Measurements from ENCODE around the gene RASSF5.
A peak's percentile ranks its signal among the peaks of the same experiment; 100 is the strongest.

RASSF5 gene

GRCh38 chr1:206569556-206569955 is 62.2 kb downstream of the RASSF5 start:
- Histone ChIP-seq H3K27me3 (ENCODE audit: insufficient read depth, low read length, poor library complexity) (no peaks in the 10 kb centered on the region), H3K9ac (ENCODE audit: low read depth, low read length) (no peak overlapping the region), H2AFZ (ENCODE audit: low read depth, low read length) (no peak overlapping the region), H3K4me1 (ENCODE audit: insufficient read depth, low read length) (peaks cover 39% of the 10 kb centered on the region), H3K4me2 (ENCODE audit: insufficient read depth, low read length) (no peak overlapping the region), H3K36me3 (ENCODE audit: insufficient read depth, low read length) (peaks cover 89% of the 10 kb centered on the region), H3K9me3 (ENCODE audit: insufficient read depth, low read length, severe bottlenecking) (no peaks in the 10 kb centered on the region), H4K20me1 (ENCODE audit: insufficient read depth, low read length) (peaks cover 66% of the 10 kb centered on the region), H3K27ac (ENCODE audit: low read length) (no peak overlapping the region), H3K79me2 (ENCODE audit: insufficient read depth, low read length) (peaks cover 100% of the 10 kb centered on the region), H3K4me3 (ENCODE audit: low read depth in 1 of 2, low read length in 2 of 2) (no peak overlapping the region)
- DNase-seq (no peak), ATAC-seq (ENCODE audit: insufficient read depth, low read depth) (no peak)
- no peak for TF ChIP-seq EZH2 (IDR thresholded peaks at IDR 0.05; ENCODE audit: borderline replicate concordance, low read depth, low read length, severe bottlenecking)
- no peak for TF ChIP-seq CTCF (IDR thresholded peaks at IDR 0.05; ENCODE audit: borderline replicate concordance, extremely low read depth, low read length, poor library complexity, severe bottlenecking)

DNA sequence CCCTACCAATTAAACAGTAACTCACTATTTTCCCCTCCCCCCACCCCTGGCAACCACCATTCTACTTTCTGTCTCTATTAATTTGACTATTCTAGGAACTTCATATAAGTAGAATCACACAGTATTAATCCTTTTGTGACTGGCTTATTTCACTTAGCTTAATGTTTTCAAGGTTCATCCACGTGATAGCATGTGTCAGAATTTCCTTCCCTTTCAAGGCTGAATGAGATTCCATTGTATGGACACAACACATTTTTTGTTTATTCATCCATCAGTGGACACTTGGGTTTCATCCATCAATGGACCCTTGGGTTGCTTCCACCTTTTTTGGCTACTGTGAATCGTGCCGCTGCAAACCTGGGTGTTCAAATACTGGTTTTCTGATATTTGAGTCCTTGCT is 63.2 kb downstream of the RASSF5 start:
- H3K4me3 ChIP-seq (ENCODE audit: low read depth in 1 of 2, low read length in 2 of 2), result no peak overlapping the region
- H2AFZ ChIP-seq (ENCODE audit: low read depth, low read length), result no peak overlapping the region
- H3K27ac ChIP-seq (ENCODE audit: low read length), result no peak overlapping the region
- H3K9ac ChIP-seq (ENCODE audit: low read depth, low read length), result no peak overlapping the region
- TF ChIP-seq EZH2 (IDR thresholded peaks at IDR 0.05; ENCODE audit: borderline replicate concordance, low read depth, low read length, severe bottlenecking) (no peak), CTCF (IDR thresholded peaks at IDR 0.05; ENCODE audit: borderline replicate concordance, extremely low read depth, low read length, poor library complexity, severe bottlenecking) (no peak)
- H3K36me3 ChIP-seq (ENCODE audit: insufficient read depth, low read length), result peaks cover 80% of the 10 kb centered on the region
- H3K27me3 ChIP-seq (ENCODE audit: insufficient read depth, low read length, poor library complexity), result no peaks in the 10 kb centered on the region
- peaks cover 98% of the 10 kb centered on the region for H3K79me2 ChIP-seq (ENCODE audit: insufficient read depth, low read length)
- H3K4me1 ChIP-seq (ENCODE audit: insufficient read depth, low read length), result peaks cover 39% of the 10 kb centered on the region
- H3K9me3 ChIP-seq (ENCODE audit: insufficient read depth, low read length, severe bottlenecking), result no peaks in the 10 kb centered on the region
- H3K4me2 ChIP-seq (ENCODE audit: insufficient read depth, low read length), result no peak overlapping the region
- no peak for DNase-seq
- no peak for ATAC-seq (ENCODE audit: insufficient read depth, low read depth)
- H4K20me1 ChIP-seq (ENCODE audit: insufficient read depth, low read length), result peaks cover 58% of the 10 kb centered on the region

GRCh38 chr1:206572835-206573234 is 65.5 kb downstream of the RASSF5 start:
- Histone ChIP-seq H3K4me1 (ENCODE audit: insufficient read depth, low read length) (peaks cover 29% of the 10 kb centered on the region), H3K27ac (ENCODE audit: low read length) (no peak overlapping the region), H3K4me3 (ENCODE audit: low read depth in 1 of 2, low read length in 2 of 2) (no peak overlapping the region), H4K20me1 (ENCODE audit: insufficient read depth, low read length) (peaks cover 46% of the 10 kb centered on the region), H3K79me2 (ENCODE audit: insufficient read depth, low read length) (peaks cover 98% of the 10 kb centered on the region), H2AFZ (ENCODE audit: low read depth, low read length) (no peak overlapping the region), H3K9ac (ENCODE audit: low read depth, low read length) (no peak overlapping the region), H3K27me3 (ENCODE audit: insufficient read depth, low read length, poor library complexity) (no peaks in the 10 kb centered on the region), H3K36me3 (ENCODE audit: insufficient read depth, low read length) (peaks cover 57% of the 10 kb centered on the region), H3K9me3 (ENCODE audit: insufficient read depth, low read length, severe bottlenecking) (no peaks in the 10 kb centered on the region), H3K4me2 (ENCODE audit: insufficient read depth, low read length) (no peak overlapping the region)
- no peak for TF ChIP-seq CTCF (IDR thresholded peaks at IDR 0.05; ENCODE audit: borderline replicate concordance, extremely low read depth, low read length, poor library complexity, severe bottlenecking)
- TF ChIP-seq EZH2 (IDR thresholded peaks at IDR 0.05; ENCODE audit: borderline replicate concordance, low read depth, low read length, severe bottlenecking), result no peak
- no peak for DNase-seq
- ATAC-seq (ENCODE audit: insufficient read depth, low read depth), result no peak

- H3K4me3 ChIP-seq (ENCODE audit: low read depth in 1 of 2, low read length in 2 of 2), result no peak overlapping the region
- H3K79me2 ChIP-seq (ENCODE audit: insufficient read depth, low read length), result peaks cover 98% of the 10 kb centered on the region
- H4K20me1 ChIP-seq (ENCODE audit: insufficient read depth, low read length), result peaks cover 45% of the 10 kb centered on the region
- DNase-seq, result no peak
- H3K9me3 ChIP-seq (ENCODE audit: insufficient read depth, low read length, severe bottlenecking), result no peaks in the 10 kb centered on the region
- no peaks in the 10 kb centered on the region for H3K27me3 ChIP-seq (ENCODE audit: insufficient read depth, low read length, poor library complexity)
- no peak overlapping the region for H3K9ac ChIP-seq (ENCODE audit: low read depth, low read length)
- TF ChIP-seq CTCF (IDR thresholded peaks at IDR 0.05; ENCODE audit: borderline replicate concordance, extremely low read depth, low read length, poor library complexity, severe bottlenecking) (no peak), EZH2 (IDR thresholded peaks at IDR 0.05; ENCODE audit: borderline replicate concordance, low read depth, low read length, severe bottlenecking) (no peak)
- H3K27ac ChIP-seq (ENCODE audit: low read length), result peak overlapping the region; percentile 54; the same call in 1 of the 2 replicates
- peaks cover 54% of the 10 kb centered on the region for H3K36me3 ChIP-seq (ENCODE audit: insufficient read depth, low read length)
- H2AFZ ChIP-seq (ENCODE audit: low read depth, low read length), result no peak overlapping the region
- no peak overlapping the region for H3K4me2 ChIP-seq (ENCODE audit: insufficient read depth, low read length)
- H3K4me1 ChIP-seq (ENCODE audit: insufficient read depth, low read length), result peaks cover 29% of the 10 kb centered on the region
- no peak for ATAC-seq (ENCODE audit: insufficient read depth, low read depth)
These were observed 66.0 kb downstream of the RASSF5 start for GRCh38 chr1:206573319-206573718.

Measured in DND-41 (cell line).